Left lobe of liver (tissue), 2 donors: ENCODE measurements around the gene TARM1. TPM values are rescaled to one million over a fixed set of nuclear protein-coding genes. Genes with fewer than 3 reads are reported as not detected.
A peak's percentile ranks its signal among the peaks of the same experiment; 100 is the strongest.

ENCODE experiments used
- ATAC-seq: fragments of 200-7000 bp; cut with Tn5 transposase; one replicate; pipeline ENCODE4 v1.9.1; 2020; ENCODE audit warnings: mild to moderate bottlenecking, moderate library complexity
- DNase-seq: peaks from one replicate; pipeline ENCODE4 v3.0.0-alpha.2; 2020; ENCODE audit warnings: low spot score
- total RNA-seq: library from RNA; stranded (reverse); gene quantifications from one replicate; pipeline ENCODE4 v1.2.1, GENCODE V29; 2021
- donor health status: DM: no; HTN: no; CAD: no; lungs with moderate emphysema.
- donor health status: DM: no; HTN: yes; CAD: no.

TARM1 gene
- not detected for total RNA-seq

DNA sequence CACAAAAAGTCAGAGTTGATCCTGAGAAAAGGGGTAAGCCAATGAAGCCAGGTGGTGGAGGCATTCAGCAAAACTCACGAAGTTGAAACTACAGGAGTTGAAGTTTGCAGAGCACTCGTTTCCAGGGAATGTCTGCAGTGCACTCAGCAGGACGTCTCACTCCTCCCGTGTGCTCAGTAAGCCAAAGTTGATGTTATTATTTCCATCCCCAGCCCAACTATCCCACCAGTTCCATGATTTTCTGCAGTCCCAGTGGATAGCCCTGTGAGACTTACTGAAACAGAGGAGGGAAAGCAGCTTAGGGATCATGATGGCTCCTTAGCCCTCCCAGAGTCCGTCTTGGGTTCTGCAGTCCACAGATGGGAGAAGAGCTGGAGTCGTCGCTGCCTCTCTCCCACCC is at the start of gene TARM1:
Gene TARM1 (minus strand): TSS at position 334 of the 400 bp plus-strand sequence. CDS start 25 bp downstream, at position 309.
- ATAC-seq (no peak), DNase-seq (no peak)

- ATAC-seq (no peak), DNase-seq (no peak)
Observed at GRCh38 chr19:54129617-54129996, 48.4 kb upstream of the TARM1 start.

- no peak for DNase-seq
- ATAC-seq = no peak
Observed at GRCh38 chr19:54128796-54129616, 47.8 kb upstream of the TARM1 start.

- no peak for ATAC-seq
- DNase-seq = no peak
Observed at GRCh38 chr19:54128441-54128725, 47.2 kb upstream of the TARM1 start.

- ATAC-seq (no peak), DNase-seq (no peak)
Observed at GRCh38 chr19:54127688-54128440, 46.7 kb upstream of the TARM1 start.

GRCh38 chr19:54125713-54126112 is 44.5 kb upstream of the TARM1 start:
- DNase-seq (no peak), ATAC-seq (no peak)

GRCh38 chr19:54124393-54124792 is 43.2 kb upstream of the TARM1 start:
- ATAC-seq (no peak), DNase-seq (no peak)

- no peak for DNase-seq
- ATAC-seq = no peak
Observed at GRCh38 chr19:54123682-54124081, 42.5 kb upstream of the TARM1 start.

- DNase-seq (no peak), ATAC-seq (no peak)
Observed at GRCh38 chr19:54121259-54121658, 40.1 kb upstream of the TARM1 start.

DNA sequence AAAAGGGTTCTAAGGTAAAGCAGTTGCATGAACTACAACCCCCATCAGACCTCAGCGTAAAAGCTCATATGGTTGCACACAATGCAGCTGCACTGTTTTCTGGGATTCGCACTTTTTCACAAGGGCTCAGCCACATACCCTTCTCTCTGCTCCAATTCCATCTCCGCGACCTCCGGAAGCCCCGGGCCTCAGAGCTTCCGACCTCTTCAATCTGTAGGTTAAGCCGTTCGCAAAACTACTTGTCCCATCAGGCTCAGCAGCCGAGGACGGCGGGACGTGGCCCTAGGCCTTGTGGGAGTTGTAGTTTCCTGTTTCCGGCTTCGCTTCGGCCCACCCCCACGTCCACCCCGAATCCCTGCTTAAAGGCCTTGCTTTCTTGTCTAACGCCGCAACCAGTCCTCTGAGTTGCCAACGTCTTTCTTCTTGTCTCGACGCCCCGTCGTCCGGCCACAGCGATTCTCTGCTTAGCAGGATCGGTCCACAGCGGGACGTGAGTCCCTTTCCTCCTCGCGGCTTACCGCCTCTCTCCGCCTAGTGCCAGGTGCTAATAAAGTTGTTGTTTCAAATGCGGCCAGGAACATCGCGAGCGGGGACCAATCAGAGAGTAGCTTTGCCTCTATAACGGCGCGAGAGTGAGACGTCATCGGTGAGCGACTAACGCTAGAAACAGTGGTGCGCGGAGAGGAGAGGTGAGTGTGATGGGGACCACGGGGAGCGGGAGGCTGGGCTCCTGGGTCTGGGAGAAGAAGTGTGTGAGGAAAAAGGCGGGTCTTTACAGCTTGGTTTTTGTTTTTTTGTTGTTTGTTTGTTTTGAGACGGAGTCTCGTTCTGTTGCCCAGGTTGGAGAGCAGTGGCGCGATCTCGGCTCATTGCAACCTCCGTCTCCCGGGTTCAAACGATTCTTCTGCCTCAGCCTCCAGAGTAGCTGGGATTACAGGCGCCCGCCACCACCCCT is 34.2 kb upstream of the TARM1 start, which contains the start of the genes PRPF31 and TFPT:
Gene PRPF31 (plus strand): TSS at position 646 of the 955 bp plus-strand sequence. CDS start 2,525 bp downstream, outside the sequence.
Gene TFPT (minus strand): TSS at position 549 of the 955 bp plus-strand sequence. CDS start 388 bp downstream, at position 161.
- peak; percentile 96 for ATAC-seq
- DNase-seq = peak; percentile 97

GRCh38 chr19:54114340-54115108 is 33.4 kb upstream of the TARM1 start:
- DNase-seq = no peak

GRCh38 chr19:54109651-54110050 is 28.5 kb upstream of the TARM1 start:
- DNase-seq = no peak
- ATAC-seq = peak; percentile 16

More at GRCh38 chr19:54114340-54115108, 33.4 kb upstream of the TARM1 start:
- peak; percentile 8 for ATAC-seq

DNA sequence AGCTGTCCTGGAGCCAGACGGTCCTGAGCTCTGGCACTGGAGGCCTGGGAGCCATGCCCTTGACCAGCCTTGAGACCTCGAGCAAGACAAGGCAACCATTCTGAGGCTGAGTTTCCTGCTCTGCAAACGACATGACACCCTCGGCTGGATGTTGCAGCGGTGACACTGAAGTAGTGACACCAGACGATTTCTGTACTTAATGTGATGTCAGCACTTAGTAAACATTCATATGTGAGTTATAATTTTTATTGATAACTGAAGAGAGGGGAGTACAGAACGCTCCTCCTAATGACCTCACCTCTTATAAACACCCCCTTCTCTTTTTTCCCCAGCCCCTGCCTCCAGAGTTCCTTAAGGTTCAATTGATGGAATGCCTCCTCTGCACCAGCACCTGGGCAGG is 27.3 kb upstream of the TARM1 start:
- DNase-seq = no peak
- no peak for ATAC-seq

- no peak for DNase-seq
Observed at GRCh38 chr19:54107876-54108490, 26.8 kb upstream of the TARM1 start.

DNA sequence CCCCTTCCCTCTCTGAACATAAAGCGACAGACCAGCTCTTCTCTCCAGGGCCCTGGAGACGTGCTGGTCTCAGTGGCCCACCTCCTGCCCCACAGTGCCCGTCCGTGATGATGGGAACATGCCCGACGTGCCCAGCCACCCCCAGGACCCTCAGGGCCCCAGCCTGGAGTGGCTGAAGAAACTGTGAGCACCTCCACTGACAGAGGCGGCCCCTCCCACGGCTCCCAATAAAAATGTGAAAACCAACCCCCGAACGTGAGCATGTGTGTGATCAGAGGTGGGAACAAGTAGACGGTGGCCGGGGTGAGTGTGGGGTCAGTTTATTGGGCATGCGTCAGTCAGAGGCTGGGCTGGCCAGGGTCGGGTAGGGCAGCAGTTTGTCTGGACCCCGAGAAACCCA is 25.6 kb upstream of the TARM1 start:
- DNase-seq (no peak), ATAC-seq (no peak)

More at GRCh38 chr19:54107876-54108490, 26.8 kb upstream of the TARM1 start:
- no peak for ATAC-seq

DNA sequence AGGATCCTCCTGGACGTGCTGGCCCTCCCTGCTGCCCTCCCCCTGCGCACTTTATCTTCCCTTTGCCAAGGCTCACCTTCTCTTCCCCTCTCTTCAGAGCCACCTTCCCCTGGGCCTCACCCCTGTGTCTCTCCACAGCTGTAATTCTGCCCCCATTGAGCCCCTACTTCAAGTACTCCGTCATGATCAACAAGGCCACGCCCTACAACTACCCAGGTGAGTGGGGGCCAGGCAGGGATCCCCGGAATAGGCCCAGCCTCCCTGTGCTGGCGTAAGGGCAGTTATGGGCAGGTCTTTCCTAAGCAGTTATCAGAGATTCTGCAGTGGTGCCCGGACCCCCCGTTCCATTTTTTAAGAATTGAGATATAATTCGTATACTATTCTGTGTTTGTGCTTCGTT is 24.6 kb upstream of the TARM1 start:
- ATAC-seq (no peak), DNase-seq (no peak)

GRCh38 chr19:54104998-54105715 is 24.0 kb upstream of the TARM1 start:
- DNase-seq (peak; percentile 38), ATAC-seq (no peak)

DNA sequence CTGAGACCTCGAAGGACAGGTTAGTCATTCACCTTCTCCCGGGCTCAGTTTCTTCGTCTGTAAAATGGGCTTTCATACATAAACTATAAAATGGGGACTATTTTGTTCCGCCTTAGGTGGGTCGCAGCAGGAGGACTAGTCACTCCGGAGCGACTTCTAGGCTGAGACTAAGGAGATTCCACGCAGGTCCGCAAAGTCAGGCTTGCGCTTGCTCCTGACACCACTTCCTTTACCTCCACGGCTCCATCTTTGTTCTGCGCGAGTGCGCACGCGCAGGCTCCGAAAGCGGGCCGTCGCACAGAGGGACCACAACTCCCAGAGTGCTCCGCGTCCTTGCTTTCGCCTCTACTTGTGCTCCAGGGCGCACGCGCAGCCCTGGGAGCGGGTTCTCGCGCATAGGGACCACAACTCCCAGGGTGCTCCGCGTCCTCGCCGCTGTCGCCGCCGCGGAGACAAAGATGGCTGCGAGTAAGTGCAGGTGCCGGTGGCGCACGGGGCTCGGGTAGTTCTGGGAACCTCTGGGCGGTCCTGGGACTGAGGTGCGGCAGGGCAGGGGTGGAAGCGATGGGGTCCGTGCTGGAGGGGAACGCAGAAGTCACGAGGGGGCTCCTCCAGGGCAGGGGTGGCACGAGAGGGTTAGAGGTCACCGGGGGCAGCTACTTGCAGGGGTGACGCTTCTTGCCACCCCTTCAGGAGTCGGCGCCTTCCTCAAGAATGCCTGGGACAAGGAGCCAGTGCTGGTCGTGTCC is 21.4 kb upstream of the TARM1 start, which contains the start of gene NDUFA3:
Gene NDUFA3 (plus strand): TSS at position 435 of the 749 bp plus-strand sequence. CDS start 24 bp downstream, at position 459.
- peak; percentile 99 for ATAC-seq
- peak; percentile 99 for DNase-seq
